GM23338 (cell line): ENCODE data around the gene HDAC10. TPM values are rescaled to one million over a fixed set of nuclear protein-coding genes. Genes with fewer than 3 reads are reported as not detected.

Experiments
- ATAC-seq: fragments of 200-7000 bp; cut with Tn5 transposase; 3 replicates; pipeline ENCODE4 v1.9.1; 2020
- DNase-seq: peaks from one replicate; pipeline ENCODE4 v3.0.0-alpha.2; 2015; ENCODE audit warnings: low spot score
- H2AFZ ChIP-seq: fragments of 200-600 bp; sonication (generic); 2 replicates; pipeline ENCODE4 v1.8.0; 2016; ENCODE audit warnings: antibody characterized with exemption, mild to moderate bottlenecking, moderate library complexity
- H3F3A ChIP-seq: fragments of 200-600 bp; sonication (generic); replicated peaks from 2 replicates; pipeline ENCODE4 v1.8.0; 2017; ENCODE audit warnings: antibody characterized with exemption, mixed run types, low read depth
- H3K27ac ChIP-seq: fragments of 200-600 bp; sonication (generic); 2 replicates; pipeline ENCODE4 v1.6.1; 2016; ENCODE audit warnings: low read depth
- H3K27me3 ChIP-seq: fragments of 200-600 bp; sonication (generic); 2 replicates; pipeline ENCODE4 v1.8.0; 2016; ENCODE audit warnings: mild to moderate bottlenecking, mixed run types, moderate library complexity; ENCODE audit not compliant: insufficient read depth
- H3K36me3 ChIP-seq: fragments of 200-600 bp; sonication (generic); 2 replicates; pipeline ENCODE4 v1.8.0; 2016; ENCODE audit warnings: mild to moderate bottlenecking; ENCODE audit not compliant: insufficient read depth
- H3K4me1 ChIP-seq: fragments of 200-600 bp; sonication (generic); 2 replicates; pipeline ENCODE4 v1.8.0; 2016; ENCODE audit warnings: mild to moderate bottlenecking, moderate library complexity; ENCODE audit not compliant: insufficient read depth
- H3K4me2 ChIP-seq: fragments of 200-600 bp; sonication (generic); 2 replicates; pipeline ENCODE4 v1.7.1; 2017; ENCODE audit warnings: mixed run types
- H3K4me3 ChIP-seq: fragments of 200-600 bp; sonication (generic); 2 replicates; pipeline ENCODE4 v1.6.1; 2016; ENCODE audit warnings: mixed run types
- H3K79me2 ChIP-seq: fragments of 200-600 bp; sonication (generic); replicated peaks from 2 replicates; pipeline ENCODE4 v1.8.0; 2017; ENCODE audit warnings: mild to moderate bottlenecking; ENCODE audit not compliant: insufficient read depth
- H3K9me2 ChIP-seq: fragments of 200-600 bp; sonication (generic); 2 replicates; pipeline ENCODE4 v1.8.0; 2017; ENCODE audit not compliant: insufficient read depth
- H4K20me1 ChIP-seq: fragments of 200-600 bp; sonication (generic); replicated peaks from 2 replicates; pipeline ENCODE4 v1.8.0; 2017; ENCODE audit warnings: mild to moderate bottlenecking; ENCODE audit not compliant: insufficient read depth
- H3K27ac Mint-ChIP-seq: 2 replicates; pipeline ENCODE4 v1.8.0; 2020; ENCODE audit warnings: inconsistent platforms, mild to moderate bottlenecking, moderate library complexity, mixed read lengths
- H3K27me3 Mint-ChIP-seq: 3 replicates; pipeline ENCODE4 v1.8.0; 2022; ENCODE audit warnings: low read depth, mild to moderate bottlenecking, moderate library complexity, mixed read lengths, inconsistent platforms; ENCODE audit not compliant: insufficient read depth, poor library complexity
- H3K36me3 Mint-ChIP-seq: 3 replicates; pipeline ENCODE4 v1.8.0; 2021; ENCODE audit warnings: low read depth, mild to moderate bottlenecking, inconsistent platforms, moderate library complexity, mixed read lengths
- H3K4me1 Mint-ChIP-seq: 3 replicates; pipeline ENCODE4 v1.8.0; 2020; ENCODE audit warnings: mild to moderate bottlenecking, inconsistent platforms, mixed read lengths
- H3K4me3 Mint-ChIP-seq: 3 replicates; pipeline ENCODE4 v1.8.0; 2021; ENCODE audit warnings: moderate library complexity, mild to moderate bottlenecking, inconsistent platforms, mixed read lengths
- H3K9me3 Mint-ChIP-seq: 3 replicates; pipeline ENCODE4 v1.8.0; 2020; ENCODE audit warnings: moderate library complexity, mild to moderate bottlenecking, inconsistent platforms, mixed read lengths
- CREB1 ChIP-seq: fragments of 250-450 bp; sonication (Bioruptor Pico); IDR thresholded peaks from 2 replicates; pipeline ENCODE4 v1.5.0; 2020; ENCODE audit warnings: low read depth, mild to moderate bottlenecking, moderate library complexity
- EZH2 ChIP-seq: fragments of 200-600 bp; sonication (generic); IDR thresholded peaks from one replicate; pipeline ENCODE4 v1.8.0; 2017; ENCODE audit warnings: antibody characterized with exemption, mild to moderate bottlenecking, low read depth; ENCODE audit not compliant: unreplicated experiment
- EZH2phosphoT487 ChIP-seq: fragments of 200-600 bp; sonication (generic); IDR thresholded peaks from one replicate; pipeline ENCODE4 v1.8.1; 2018; ENCODE audit warnings: antibody characterized with exemption; ENCODE audit not compliant: unreplicated experiment
- JUNB ChIP-seq: IDR thresholded peaks from one replicate; pipeline ENCODE4 v1.6.1; 2016; ENCODE audit warnings: antibody characterized with exemption; ENCODE audit not compliant: unreplicated experiment
- NANOG ChIP-seq: IDR thresholded peaks from 2 replicates; pipeline ENCODE4 v1.6.1; 2016; ENCODE audit warnings: antibody characterized with exemption, borderline replicate concordance
- POLR2AphosphoS5 ChIP-seq: IDR thresholded peaks from 2 replicates; pipeline ENCODE4 v1.6.1; 2016; ENCODE audit warnings: antibody characterized with exemption, low read depth
- ZNF114 ChIP-seq: fragments of 250-450 bp; sonication (Bioruptor Pico); IDR thresholded peaks from 2 replicates; pipeline ENCODE4 v1.5.0; 2020; ENCODE audit warnings: mild to moderate bottlenecking, moderate library complexity
- ZNF331 ChIP-seq: fragments of 250-450 bp; sonication (Bioruptor Pico); IDR thresholded peaks from 2 replicates; pipeline ENCODE4 v1.5.0; 2020; ENCODE audit warnings: low read depth, mild to moderate bottlenecking, moderate library complexity
- ZNF462 ChIP-seq: fragments of 250-450 bp; sonication (Bioruptor Pico); IDR thresholded peaks from 2 replicates; pipeline ENCODE4 v1.5.0; 2020; ENCODE audit warnings: mild to moderate bottlenecking, moderate library complexity
- polyA plus RNA-seq: library from polyadenylated mRNA; unstranded; fragments of >200 nt; fragmentation: Nextera tagmentation; extraction: Ambion mirVana; gene quantifications from 2 replicates; pipeline ENCODE4 v1.2.1, GENCODE V29; 2016
- total RNA-seq: library from RNA; depleted of rRNA; stranded (reverse); fragments of >200 nt; shearing (Covaris generic); gene quantifications from 2 replicates; pipeline ENCODE4 v1.2.3, GENCODE V29; 2014
- TF ChIP-seq, protein P1 (sequence below): IDR thresholded peaks from 2 replicates; pipeline ENCODE4 v1.6.1; 2016; ENCODE audit warnings: antibody characterized with exemption

The HDAC10 gene
- total and polyA plus RNA-seq, 2 experiments from 2014 or later: 4.1 to 41.9 TPM

DNA sequence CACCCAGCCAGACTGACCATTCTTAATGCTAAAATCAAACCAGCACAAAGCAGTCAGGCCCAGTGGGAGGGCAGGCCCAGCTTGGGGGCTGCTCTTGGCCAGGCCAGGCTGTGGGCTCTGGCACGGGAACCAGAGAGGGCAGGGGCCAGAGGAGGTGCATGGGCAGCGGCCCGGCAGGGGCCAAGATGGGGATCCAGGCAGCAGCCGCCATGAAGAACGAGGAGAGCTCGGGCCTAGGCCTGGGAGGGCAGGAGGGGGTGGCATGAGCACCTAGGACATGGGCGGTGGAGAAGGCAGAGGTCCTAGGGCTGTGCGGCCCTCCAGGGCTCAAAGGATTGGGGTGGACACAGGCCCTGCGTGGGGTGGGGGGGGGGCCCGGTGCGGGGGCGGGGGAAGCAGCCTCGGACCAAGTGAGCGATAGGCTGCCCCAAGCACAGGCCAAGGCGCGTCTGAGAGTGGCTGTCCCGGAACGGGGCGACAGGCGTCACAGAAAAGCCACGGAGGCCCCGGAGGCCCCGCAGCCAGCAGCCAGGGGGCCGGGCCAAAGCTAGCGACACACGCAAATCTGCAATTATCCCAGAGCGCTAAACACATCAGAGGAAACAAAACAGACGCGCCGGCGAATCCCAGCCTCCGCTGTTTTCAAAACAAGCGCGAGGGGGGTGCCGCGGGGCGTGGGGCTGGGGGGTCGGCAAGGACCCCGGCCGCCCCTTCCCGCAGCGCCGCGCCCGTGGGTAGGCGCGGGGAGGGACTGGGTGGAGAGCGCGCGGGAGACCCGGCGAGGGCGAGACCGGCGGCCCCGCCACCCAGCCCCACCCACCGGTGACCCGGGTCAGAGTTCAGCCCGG is 48.1 kb upstream of the HDAC10 start:
- Histone ChIP-seq H3K27ac (no peak overlapping the region), H3K79me2 (peaks cover 42% of the 10 kb centered on the region), H4K20me1 (peaks cover 5% of the 10 kb centered on the region; the same call in 1 of the 2 replicates), H3K9me2 (no peaks in the 10 kb centered on the region), H3K27me3 (no peaks in the 10 kb centered on the region), H3K4me2 (peak overlapping the region; percentile 76), H2AFZ (no peak overlapping the region), H3K4me1 (peaks cover 15% of the 10 kb centered on the region; the same call in 1 of the 2 replicates), H3K36me3 (no peaks in the 10 kb centered on the region), H3F3A (no peaks in the 10 kb centered on the region; the same call in 1 of the 2 replicates), H3K4me3 (peak overlapping the region; percentile 60)
- Mint-ChIP-seq H3K36me3 (no peaks in the 10 kb centered on the region), H3K4me1 (peaks cover 9% of the 10 kb centered on the region; the same call in 2 of the 3 replicates), H3K9me3 (no peaks in the 10 kb centered on the region), H3K27me3 (peaks cover 31% of the 10 kb centered on the region), H3K4me3 (peak overlapping the region; percentile 59), H3K27ac (no peak overlapping the region)
- DNase-seq (peak; percentile 60), ATAC-seq (peak; percentile 1; the same call in 2 of the 3 replicates)
- TF ChIP-seq ZNF331 (no peak), EZH2phosphoT487 (no peak), ZNF462 (CRISPR knock-in tag) (no peak), ZNF114 (CRISPR knock-in tag) (no peak), POLR2AphosphoS5 (no peak), CREB1 (CRISPR knock-in tag) (no peak), JUNB (no peak), EZH2 (no peak), NANOG (no peak)
- TF ChIP-seq, protein P1, sequence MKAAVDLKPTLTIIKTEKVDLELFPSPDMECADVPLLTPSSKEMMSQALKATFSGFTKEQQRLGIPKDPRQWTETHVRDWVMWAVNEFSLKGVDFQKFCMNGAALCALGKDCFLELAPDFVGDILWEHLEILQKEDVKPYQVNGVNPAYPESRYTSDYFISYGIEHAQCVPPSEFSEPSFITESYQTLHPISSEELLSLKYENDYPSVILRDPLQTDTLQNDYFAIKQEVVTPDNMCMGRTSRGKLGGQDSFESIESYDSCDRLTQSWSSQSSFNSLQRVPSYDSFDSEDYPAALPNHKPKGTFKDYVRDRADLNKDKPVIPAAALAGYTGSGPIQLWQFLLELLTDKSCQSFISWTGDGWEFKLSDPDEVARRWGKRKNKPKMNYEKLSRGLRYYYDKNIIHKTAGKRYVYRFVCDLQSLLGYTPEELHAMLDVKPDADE: no peak
